Mammary epithelial cell (primary cell): ENCODE measurements around the gene OLFML1.

Experiments
- CTCF ChIP-seq, 2 donors: IDR thresholded peaks in 1 of 2; conservative IDR thresholded peaks in 1 of 2; 2 replicates each; pipeline ENCODE4 v1.5.1; 2011 to 2012; ENCODE audit warnings: inconsistent platforms in 2 of 2, low read length in 2 of 2, mild to moderate bottlenecking in 2 of 2, control low read depth in 1 of 2, low read depth in 1 of 2; ENCODE audit not compliant: insufficient read depth in 1 of 2; ENCODE audit errors: extremely low read depth in 1 of 2
- EZH2 ChIP-seq: IDR thresholded peaks from 2 replicates; pipeline ENCODE4 v1.6.1; 2012; ENCODE audit warnings: low read length, inconsistent platforms, borderline replicate concordance

- TF ChIP-seq CTCF (conservative IDR thresholded peaks at IDR 0.05 in 1 of 2, IDR thresholded peaks at IDR 0.05 in 1 of 2; ENCODE audit: extremely low read depth in 1 of 2, insufficient read depth in 1 of 2, low read depth in 1 of 2, low read length in 2 of 2): no peak
- TF ChIP-seq EZH2: no peak
Observed at GRCh38 chr11:7506243-7506642, 20.9 kb downstream of the OLFML1 start.
